NB4 (cell line): Measurements from ENCODE around the gene TMEM221.

Experiments used
- POLR2A ChIP-seq: IDR thresholded peaks from 2 replicates; pipeline ENCODE4 v1.6.1; 2011; ENCODE audit warnings: mild to moderate bottlenecking; ENCODE audit not compliant: insufficient read length; ENCODE audit errors: extremely low read depth
- TF ChIP-seq, protein P1 (sequence below): IDR thresholded peaks from one replicate; pipeline ENCODE4 v1.5.1; 2012; ENCODE audit warnings: low read depth, low read length
- TF ChIP-seq, protein P2 (sequence below): IDR thresholded peaks from 2 replicates; pipeline ENCODE4 v1.6.1; 2011; ENCODE audit warnings: low read depth, low read length

DNA sequence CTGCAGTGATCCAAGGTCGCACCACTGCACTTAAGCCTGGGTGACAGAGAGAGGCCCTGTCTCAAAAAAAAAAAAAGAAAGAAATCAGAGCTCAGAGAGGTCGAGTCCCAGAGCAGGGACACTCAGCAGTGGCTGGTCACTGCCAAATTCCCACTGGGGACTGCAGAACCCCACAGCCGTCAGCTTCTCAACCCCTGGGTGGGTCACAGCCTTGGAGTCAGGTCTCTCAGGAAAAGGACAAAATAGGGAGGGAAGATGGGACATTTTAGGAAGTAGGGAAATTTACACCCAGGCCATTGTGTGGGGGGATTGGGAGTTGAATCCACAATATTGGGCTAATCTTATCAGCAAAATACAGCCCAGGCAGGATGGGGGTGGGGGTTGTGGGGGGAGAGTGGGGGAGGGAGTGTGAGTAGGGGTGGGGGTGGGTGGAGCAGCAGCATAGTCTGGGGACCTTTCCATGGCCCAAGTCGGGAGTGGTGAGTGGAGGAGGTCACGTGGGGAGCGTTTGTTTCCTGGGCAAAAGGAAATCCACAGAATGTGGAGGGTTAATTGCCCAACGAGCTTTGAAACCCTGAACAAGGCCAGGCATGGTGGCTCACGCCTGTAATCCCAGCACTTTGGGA lies 49.5 kb downstream of the TMEM221 start:
- no peak for TF ChIP-seq POLR2A
- TF ChIP-seq, protein P1, sequence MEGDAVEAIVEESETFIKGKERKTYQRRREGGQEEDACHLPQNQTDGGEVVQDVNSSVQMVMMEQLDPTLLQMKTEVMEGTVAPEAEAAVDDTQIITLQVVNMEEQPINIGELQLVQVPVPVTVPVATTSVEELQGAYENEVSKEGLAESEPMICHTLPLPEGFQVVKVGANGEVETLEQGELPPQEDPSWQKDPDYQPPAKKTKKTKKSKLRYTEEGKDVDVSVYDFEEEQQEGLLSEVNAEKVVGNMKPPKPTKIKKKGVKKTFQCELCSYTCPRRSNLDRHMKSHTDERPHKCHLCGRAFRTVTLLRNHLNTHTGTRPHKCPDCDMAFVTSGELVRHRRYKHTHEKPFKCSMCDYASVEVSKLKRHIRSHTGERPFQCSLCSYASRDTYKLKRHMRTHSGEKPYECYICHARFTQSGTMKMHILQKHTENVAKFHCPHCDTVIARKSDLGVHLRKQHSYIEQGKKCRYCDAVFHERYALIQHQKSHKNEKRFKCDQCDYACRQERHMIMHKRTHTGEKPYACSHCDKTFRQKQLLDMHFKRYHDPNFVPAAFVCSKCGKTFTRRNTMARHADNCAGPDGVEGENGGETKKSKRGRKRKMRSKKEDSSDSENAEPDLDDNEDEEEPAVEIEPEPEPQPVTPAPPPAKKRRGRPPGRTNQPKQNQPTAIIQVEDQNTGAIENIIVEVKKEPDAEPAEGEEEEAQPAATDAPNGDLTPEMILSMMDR = no peak
- TF ChIP-seq, protein P2, sequence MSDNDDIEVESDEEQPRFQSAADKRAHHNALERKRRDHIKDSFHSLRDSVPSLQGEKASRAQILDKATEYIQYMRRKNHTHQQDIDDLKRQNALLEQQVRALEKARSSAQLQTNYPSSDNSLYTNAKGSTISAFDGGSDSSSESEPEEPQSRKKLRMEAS = no peak
